Neural cell (in vitro differentiated cells): ENCODE measurements around the gene MAP7D1.

Experiments used
- EP300 ChIP-seq: fragments of 450-650 bp; conservative IDR thresholded peaks from 2 replicates; pipeline ENCODE4 v1.6.1; 2014; ENCODE audit warnings: antibody characterized with exemption, mild to moderate bottlenecking, moderate library complexity; ENCODE audit not compliant: poor library complexity, severe bottlenecking
- MXI1 ChIP-seq: fragments of 450-650 bp; conservative IDR thresholded peaks from 2 replicates; pipeline ENCODE4 v1.6.1; 2014; ENCODE audit warnings: antibody characterized with exemption, mild to moderate bottlenecking; ENCODE audit not compliant: poor library complexity, severe bottlenecking
- POLR2AphosphoS5 ChIP-seq: IDR thresholded peaks from 2 replicates; pipeline ENCODE4 v1.6.1; 2012
- RAD21 ChIP-seq: fragments of 450-650 bp; conservative IDR thresholded peaks from 2 replicates; pipeline ENCODE4 v1.6.1; 2014; ENCODE audit warnings: antibody characterized with exemption, mild to moderate bottlenecking, moderate library complexity
- SMC3 ChIP-seq: fragments of 450-650 bp; conservative IDR thresholded peaks from 2 replicates; pipeline ENCODE4 v1.6.1; 2014; ENCODE audit warnings: antibody characterized with exemption, mild to moderate bottlenecking, moderate library complexity; ENCODE audit not compliant: poor library complexity
- TAF1 ChIP-seq: IDR thresholded peaks from 2 replicates; pipeline ENCODE4 v1.6.1; 2012; ENCODE audit warnings: low read depth
- TF ChIP-seq, protein P1 (sequence below): fragments of 450-650 bp; IDR thresholded peaks from 2 replicates; pipeline ENCODE4 v1.5.1; 2014; ENCODE audit warnings: antibody characterized with exemption, mild to moderate bottlenecking, moderate library complexity; ENCODE audit not compliant: poor library complexity, severe bottlenecking
- TF ChIP-seq, protein P2 (sequence below): IDR thresholded peaks from 2 replicates; pipeline ENCODE4 v1.6.1; 2012; ENCODE audit warnings: borderline replicate concordance

DNA sequence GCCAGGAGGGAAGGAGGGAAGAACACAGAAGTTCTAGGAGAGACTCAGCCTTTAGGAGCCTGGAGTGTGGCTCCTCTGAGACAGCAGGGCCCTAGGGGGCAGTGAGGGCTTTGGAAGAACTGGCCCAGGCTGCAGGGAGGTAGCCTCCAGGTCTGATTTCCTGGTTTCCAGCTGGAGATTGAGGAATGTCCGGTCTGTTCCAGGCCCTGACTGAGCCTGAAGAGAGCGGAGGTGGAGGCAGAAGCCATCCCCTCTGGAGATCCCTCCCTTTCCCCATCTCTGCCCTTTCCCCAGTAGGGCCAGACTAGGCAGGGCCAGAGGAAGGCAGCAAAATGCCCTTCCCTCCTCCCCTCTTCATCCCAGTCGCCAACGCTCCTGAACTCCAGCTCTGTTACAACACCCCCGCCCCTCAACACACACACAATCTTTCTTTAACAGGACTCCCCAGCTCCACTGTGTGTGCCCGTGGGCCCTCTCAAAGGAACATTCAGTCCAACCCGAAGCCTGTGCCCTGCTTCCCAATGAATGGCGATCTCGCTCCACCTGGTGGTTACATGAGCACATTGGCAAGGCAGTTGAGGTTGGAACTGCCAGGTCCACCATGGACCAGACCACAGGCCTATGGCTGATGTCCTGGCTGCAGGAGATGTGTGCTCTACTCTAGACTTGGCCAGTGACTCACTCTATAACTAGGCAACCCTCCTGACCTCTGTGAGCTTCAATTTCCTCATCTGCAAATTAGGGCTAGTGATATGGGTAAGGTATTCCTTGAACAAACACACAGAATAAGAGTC lies 32.0 kb downstream of the MAP7D1 start:
- TF ChIP-seq, protein P1, sequence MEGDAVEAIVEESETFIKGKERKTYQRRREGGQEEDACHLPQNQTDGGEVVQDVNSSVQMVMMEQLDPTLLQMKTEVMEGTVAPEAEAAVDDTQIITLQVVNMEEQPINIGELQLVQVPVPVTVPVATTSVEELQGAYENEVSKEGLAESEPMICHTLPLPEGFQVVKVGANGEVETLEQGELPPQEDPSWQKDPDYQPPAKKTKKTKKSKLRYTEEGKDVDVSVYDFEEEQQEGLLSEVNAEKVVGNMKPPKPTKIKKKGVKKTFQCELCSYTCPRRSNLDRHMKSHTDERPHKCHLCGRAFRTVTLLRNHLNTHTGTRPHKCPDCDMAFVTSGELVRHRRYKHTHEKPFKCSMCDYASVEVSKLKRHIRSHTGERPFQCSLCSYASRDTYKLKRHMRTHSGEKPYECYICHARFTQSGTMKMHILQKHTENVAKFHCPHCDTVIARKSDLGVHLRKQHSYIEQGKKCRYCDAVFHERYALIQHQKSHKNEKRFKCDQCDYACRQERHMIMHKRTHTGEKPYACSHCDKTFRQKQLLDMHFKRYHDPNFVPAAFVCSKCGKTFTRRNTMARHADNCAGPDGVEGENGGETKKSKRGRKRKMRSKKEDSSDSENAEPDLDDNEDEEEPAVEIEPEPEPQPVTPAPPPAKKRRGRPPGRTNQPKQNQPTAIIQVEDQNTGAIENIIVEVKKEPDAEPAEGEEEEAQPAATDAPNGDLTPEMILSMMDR: peak; percentile 77
- TF ChIP-seq TAF1 (no peak), SMC3 (peak; percentile 88), MXI1 (no peak), POLR2AphosphoS5 (no peak), RAD21 (peak; percentile 76), EP300 (no peak)
- TF ChIP-seq, protein P2, sequence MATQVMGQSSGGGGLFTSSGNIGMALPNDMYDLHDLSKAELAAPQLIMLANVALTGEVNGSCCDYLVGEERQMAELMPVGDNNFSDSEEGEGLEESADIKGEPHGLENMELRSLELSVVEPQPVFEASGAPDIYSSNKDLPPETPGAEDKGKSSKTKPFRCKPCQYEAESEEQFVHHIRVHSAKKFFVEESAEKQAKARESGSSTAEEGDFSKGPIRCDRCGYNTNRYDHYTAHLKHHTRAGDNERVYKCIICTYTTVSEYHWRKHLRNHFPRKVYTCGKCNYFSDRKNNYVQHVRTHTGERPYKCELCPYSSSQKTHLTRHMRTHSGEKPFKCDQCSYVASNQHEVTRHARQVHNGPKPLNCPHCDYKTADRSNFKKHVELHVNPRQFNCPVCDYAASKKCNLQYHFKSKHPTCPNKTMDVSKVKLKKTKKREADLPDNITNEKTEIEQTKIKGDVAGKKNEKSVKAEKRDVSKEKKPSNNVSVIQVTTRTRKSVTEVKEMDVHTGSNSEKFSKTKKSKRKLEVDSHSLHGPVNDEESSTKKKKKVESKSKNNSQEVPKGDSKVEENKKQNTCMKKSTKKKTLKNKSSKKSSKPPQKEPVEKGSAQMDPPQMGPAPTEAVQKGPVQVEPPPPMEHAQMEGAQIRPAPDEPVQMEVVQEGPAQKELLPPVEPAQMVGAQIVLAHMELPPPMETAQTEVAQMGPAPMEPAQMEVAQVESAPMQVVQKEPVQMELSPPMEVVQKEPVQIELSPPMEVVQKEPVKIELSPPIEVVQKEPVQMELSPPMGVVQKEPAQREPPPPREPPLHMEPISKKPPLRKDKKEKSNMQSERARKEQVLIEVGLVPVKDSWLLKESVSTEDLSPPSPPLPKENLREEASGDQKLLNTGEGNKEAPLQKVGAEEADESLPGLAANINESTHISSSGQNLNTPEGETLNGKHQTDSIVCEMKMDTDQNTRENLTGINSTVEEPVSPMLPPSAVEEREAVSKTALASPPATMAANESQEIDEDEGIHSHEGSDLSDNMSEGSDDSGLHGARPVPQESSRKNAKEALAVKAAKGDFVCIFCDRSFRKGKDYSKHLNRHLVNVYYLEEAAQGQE: no peak
